Measurements from ENCODE around the gene PSMG3. TPM values are rescaled to one million over a fixed set of nuclear protein-coding genes. Genes with fewer than 3 reads are reported as not detected.

The PSMG3 gene
- total RNA-seq, 1 donor from 2014 or later = 31.7 TPM

GRCh38 chr7:1607001-1607400, 37.2 kb upstream of the PSMG3 start:
- Mint-ChIP-seq H3K36me3 (ENCODE audit: low read depth) (no peaks in the 10 kb centered on the region), H3K4me1 (ENCODE audit: low read depth) (peaks cover 7% of the 10 kb centered on the region), H3K4me3 (ENCODE audit: unreplicated experiment) (no peak overlapping the region), H3K27ac (ENCODE audit: unreplicated experiment) (no peak overlapping the region), H3K9me3 (ENCODE audit: low read depth) (no peaks in the 10 kb centered on the region), H3K27me3 (ENCODE audit: low read depth) (peaks cover 32% of the 10 kb centered on the region)
- no peak for TF ChIP-seq CTCF (IDR thresholded peaks at IDR 0.05)
- DNase-seq (ENCODE audit: low spot score) = no peak

GRCh38 chr7:1604383-1604782, 34.6 kb upstream of the PSMG3 start:
- no peak overlapping the region for H3K27ac Mint-ChIP-seq (ENCODE audit: unreplicated experiment)
- no peak for DNase-seq (ENCODE audit: low spot score)

GRCh38 chr7:1603346-1604225, 33.8 kb upstream of the PSMG3 start:
- Mint-ChIP-seq H3K4me3 (ENCODE audit: unreplicated experiment) (no peak overlapping the region), H3K27ac (ENCODE audit: unreplicated experiment) (no peak overlapping the region), H3K36me3 (ENCODE audit: low read depth) (no peaks in the 10 kb centered on the region), H3K27me3 (ENCODE audit: low read depth) (peaks cover 38% of the 10 kb centered on the region), H3K9me3 (ENCODE audit: low read depth) (no peaks in the 10 kb centered on the region), H3K4me1 (ENCODE audit: low read depth) (no peaks in the 10 kb centered on the region)
- no peak for DNase-seq (ENCODE audit: low spot score)
- no peak for TF ChIP-seq CTCF (IDR thresholded peaks at IDR 0.05)

More at GRCh38 chr7:1604383-1604782, 34.6 kb upstream of the PSMG3 start:
- H3K4me1 Mint-ChIP-seq (ENCODE audit: low read depth) = no peaks in the 10 kb centered on the region
- peaks cover 39% of the 10 kb centered on the region for H3K27me3 Mint-ChIP-seq (ENCODE audit: low read depth)
- no peaks in the 10 kb centered on the region for H3K9me3 Mint-ChIP-seq (ENCODE audit: low read depth)
- no peak overlapping the region for H3K4me3 Mint-ChIP-seq (ENCODE audit: unreplicated experiment)
- no peaks in the 10 kb centered on the region for H3K36me3 Mint-ChIP-seq (ENCODE audit: low read depth)
- no peak for TF ChIP-seq CTCF (IDR thresholded peaks at IDR 0.05)

- H3K27ac Mint-ChIP-seq (ENCODE audit: unreplicated experiment) = no peak overlapping the region
- no peaks in the 10 kb centered on the region for H3K9me3 Mint-ChIP-seq (ENCODE audit: low read depth)
- H3K36me3 Mint-ChIP-seq (ENCODE audit: low read depth) = no peaks in the 10 kb centered on the region
- no peak for TF ChIP-seq CTCF (IDR thresholded peaks at IDR 0.05)
- H3K4me3 Mint-ChIP-seq (ENCODE audit: unreplicated experiment) = no peak overlapping the region
- peaks cover 39% of the 10 kb centered on the region for H3K27me3 Mint-ChIP-seq (ENCODE audit: low read depth)
- no peak for DNase-seq (ENCODE audit: low spot score)
- no peaks in the 10 kb centered on the region for H3K4me1 Mint-ChIP-seq (ENCODE audit: low read depth)
Measured at GRCh38 chr7:1602386-1602785, 32.6 kb upstream of the PSMG3 start.

- no peak for TF ChIP-seq CTCF (IDR thresholded peaks at IDR 0.05)
- DNase-seq (ENCODE audit: low spot score) = no peak
- Mint-ChIP-seq H3K27me3 (ENCODE audit: low read depth) (peaks cover 39% of the 10 kb centered on the region), H3K4me1 (ENCODE audit: low read depth) (no peaks in the 10 kb centered on the region), H3K36me3 (ENCODE audit: low read depth) (no peaks in the 10 kb centered on the region), H3K9me3 (ENCODE audit: low read depth) (no peaks in the 10 kb centered on the region), H3K27ac (ENCODE audit: unreplicated experiment) (no peak overlapping the region), H3K4me3 (ENCODE audit: unreplicated experiment) (no peak overlapping the region)
Measured at GRCh38 chr7:1601956-1602355, 32.1 kb upstream of the PSMG3 start.
